ENCODE measurements around the gene PLIN5.

The PLIN5 gene

GRCh38 chr19:4503825-4504170, 31.2 kb downstream of the PLIN5 start:
- DNase-seq (ENCODE audit: low read depth, low spot score) = no peak
- POLR2A ChIA-PET = no interaction called here

DNA sequence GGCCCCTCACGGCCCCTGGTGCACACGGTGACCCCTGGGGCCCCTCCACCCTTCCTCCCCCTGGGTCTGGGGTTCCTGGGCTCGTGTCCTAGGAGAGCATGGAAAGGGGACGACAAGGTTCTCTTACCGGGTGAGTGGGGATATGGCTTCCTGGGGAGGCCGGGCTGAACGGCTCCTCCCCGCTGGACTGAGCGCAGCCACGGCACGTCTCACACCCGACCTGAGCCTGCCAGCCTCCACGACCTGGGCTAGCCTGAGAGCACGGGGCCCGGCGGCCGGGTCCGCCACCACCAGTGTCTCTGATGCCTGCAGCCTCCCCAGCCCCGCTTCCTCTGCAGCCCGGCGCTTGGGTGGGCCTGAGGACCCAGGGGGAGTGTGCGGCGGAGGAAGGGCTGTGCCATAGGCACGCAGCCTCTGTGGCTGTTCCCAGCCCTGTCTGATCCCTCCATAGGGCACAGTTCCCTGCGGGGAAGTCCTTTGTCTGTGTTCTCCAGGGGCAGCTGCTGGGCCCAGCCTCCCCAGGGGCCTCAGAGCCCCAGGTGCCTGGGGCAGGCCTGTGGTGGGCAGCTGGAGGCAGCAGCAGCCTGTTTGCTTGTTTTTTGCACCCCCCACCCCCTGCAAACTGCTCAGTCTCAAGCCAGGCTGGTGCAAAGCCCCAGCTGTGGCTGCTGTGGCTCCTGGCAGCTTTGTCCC, 31.7 kb downstream of the PLIN5 start:
- DNase-seq (ENCODE audit: low read depth, low spot score) = no peak
- TF ChIP-seq, protein P1, sequence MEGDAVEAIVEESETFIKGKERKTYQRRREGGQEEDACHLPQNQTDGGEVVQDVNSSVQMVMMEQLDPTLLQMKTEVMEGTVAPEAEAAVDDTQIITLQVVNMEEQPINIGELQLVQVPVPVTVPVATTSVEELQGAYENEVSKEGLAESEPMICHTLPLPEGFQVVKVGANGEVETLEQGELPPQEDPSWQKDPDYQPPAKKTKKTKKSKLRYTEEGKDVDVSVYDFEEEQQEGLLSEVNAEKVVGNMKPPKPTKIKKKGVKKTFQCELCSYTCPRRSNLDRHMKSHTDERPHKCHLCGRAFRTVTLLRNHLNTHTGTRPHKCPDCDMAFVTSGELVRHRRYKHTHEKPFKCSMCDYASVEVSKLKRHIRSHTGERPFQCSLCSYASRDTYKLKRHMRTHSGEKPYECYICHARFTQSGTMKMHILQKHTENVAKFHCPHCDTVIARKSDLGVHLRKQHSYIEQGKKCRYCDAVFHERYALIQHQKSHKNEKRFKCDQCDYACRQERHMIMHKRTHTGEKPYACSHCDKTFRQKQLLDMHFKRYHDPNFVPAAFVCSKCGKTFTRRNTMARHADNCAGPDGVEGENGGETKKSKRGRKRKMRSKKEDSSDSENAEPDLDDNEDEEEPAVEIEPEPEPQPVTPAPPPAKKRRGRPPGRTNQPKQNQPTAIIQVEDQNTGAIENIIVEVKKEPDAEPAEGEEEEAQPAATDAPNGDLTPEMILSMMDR (IDR thresholded peaks at IDR 0.05; ENCODE audit: insufficient read depth, low read length, missing control alignments) = no peak
- ChIA-PET POLR2A (no interaction called here), CTCF (no interaction called here)
- H3K4me3 ChIP-seq (ENCODE audit: low read depth, low read length) = no peak overlapping the region

More at GRCh38 chr19:4503825-4504170, 31.2 kb downstream of the PLIN5 start:
- CTCF ChIA-PET = interaction anchor here (0.6 kb wide), 1 partner anchor 21 kb away, joined by 4 read pairs; no protein-coding TSS in a partner anchor
- no peak overlapping the region for H3K4me3 ChIP-seq (ENCODE audit: low read depth, low read length)
- TF ChIP-seq, protein P1 (IDR thresholded peaks at IDR 0.05; ENCODE audit: insufficient read depth, low read length, missing control alignments) = no peak

- H3K4me3 ChIP-seq (ENCODE audit: low read depth, low read length) = no peak overlapping the region
- ChIA-PET CTCF (no interaction called here), POLR2A (no interaction called here)
- no peak for DNase-seq (ENCODE audit: low read depth, low spot score)
- TF ChIP-seq, protein P1 (IDR thresholded peaks at IDR 0.05; ENCODE audit: insufficient read depth, low read length, missing control alignments) = no peak
Observed at GRCh38 chr19:4502282-4503131, 32.5 kb downstream of the PLIN5 start.

GRCh38 chr19:4501691-4502090, 33.3 kb downstream of the PLIN5 start:
- H3K4me3 ChIP-seq (ENCODE audit: low read depth, low read length) = no peak overlapping the region
- TF ChIP-seq, protein P1 (IDR thresholded peaks at IDR 0.05; ENCODE audit: insufficient read depth, low read length, missing control alignments) = no peak
- ChIA-PET CTCF (no interaction called here), POLR2A (no interaction called here)
- no peak for DNase-seq (ENCODE audit: low read depth, low spot score)

DNA sequence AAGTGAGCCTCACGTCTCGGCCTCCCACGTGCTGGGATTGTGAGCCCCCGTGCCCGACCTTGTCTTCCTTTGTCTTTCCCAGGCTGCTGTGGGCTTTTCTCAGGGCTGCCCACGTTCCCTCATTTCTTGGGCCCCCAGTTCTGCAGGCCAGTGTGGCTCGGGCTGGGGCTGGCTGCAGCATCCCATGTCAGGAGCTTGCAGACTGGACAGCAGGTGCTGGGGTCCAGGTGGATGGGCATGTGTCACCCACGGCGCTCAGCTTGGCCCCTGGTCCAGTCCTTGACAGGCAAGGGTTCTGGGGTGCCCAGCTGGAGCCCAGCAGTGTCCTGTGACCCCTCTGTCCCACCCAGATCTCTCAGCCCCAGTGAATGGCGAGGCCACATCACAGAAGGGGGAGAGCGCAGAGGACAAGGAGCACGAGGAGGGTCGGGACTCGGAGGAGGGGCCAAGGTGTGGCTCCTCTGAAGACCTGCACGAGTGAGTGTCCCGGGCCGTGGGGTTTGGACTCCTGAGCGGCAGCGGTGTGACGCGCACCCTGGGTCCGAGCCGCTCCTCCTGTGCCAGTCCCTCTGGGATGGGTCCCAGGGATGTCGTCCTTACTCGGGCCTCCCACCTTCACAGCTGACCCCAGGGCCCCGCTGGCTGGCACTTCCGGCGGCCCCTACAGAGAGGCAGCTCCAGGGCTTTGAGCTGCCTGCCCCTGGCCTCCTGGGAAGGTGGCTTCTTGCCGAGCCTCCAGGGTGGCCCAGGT, 34.0 kb downstream of the PLIN5 start:
- POLR2A ChIA-PET = no interaction called here
- CTCF ChIA-PET = interaction anchor here (0.7 kb wide), 1 partner anchor 114 kb away, joined by 3 read pairs; no protein-coding TSS in a partner anchor
- TF ChIP-seq, protein P1 (IDR thresholded peaks at IDR 0.05; ENCODE audit: insufficient read depth, low read length, missing control alignments) = no peak
- DNase-seq (ENCODE audit: low read depth, low spot score) = no peak
- H3K4me3 ChIP-seq (ENCODE audit: low read depth, low read length) = no peak overlapping the region

GRCh38 chr19:4499855-4500254, 35.2 kb downstream of the PLIN5 start:
- H3K4me3 ChIP-seq (ENCODE audit: low read depth, low read length) = no peak overlapping the region
- ChIA-PET POLR2A (no interaction called here), CTCF (interaction anchor here (0.7 kb wide), 1 partner anchor 113 kb away, joined by 3 read pairs; no protein-coding TSS in a partner anchor)
- TF ChIP-seq, protein P1 (IDR thresholded peaks at IDR 0.05; ENCODE audit: insufficient read depth, low read length, missing control alignments) = no peak
- DNase-seq (ENCODE audit: low read depth, low spot score) = no peak

Data from AG04449 (cell line).